ENCODE results near the gene NUDT21. TPM values are rescaled to one million over a fixed set of nuclear protein-coding genes. Genes with fewer than 3 reads are reported as not detected.

NUDT21 gene
- total RNA-seq, 1 experiment from 2014 or later, result 218 TPM

DNA sequence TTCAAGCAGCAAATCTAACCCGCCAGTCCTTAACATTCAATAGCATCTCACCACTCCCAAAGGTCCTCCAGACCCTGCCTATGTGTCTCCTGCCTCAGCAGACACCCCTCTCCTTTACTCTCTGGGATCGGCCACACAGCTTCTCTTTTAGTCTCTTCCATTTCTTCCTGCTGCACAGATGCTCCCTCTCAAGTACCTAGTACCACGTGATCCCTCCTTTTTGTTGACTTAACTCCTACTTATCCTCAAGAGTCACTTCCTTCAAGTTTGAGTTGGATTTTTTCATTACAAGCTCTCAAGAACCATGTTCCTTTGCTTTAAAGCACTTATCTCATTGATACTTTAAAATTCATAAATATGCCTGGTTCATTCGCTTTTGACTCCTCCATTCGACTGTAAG is 50.7 kb downstream of the NUDT21 start (continued):
- no peak for TF ChIP-seq TCF7L2 (IDR thresholded peaks at IDR 0.05; ENCODE audit: borderline replicate concordance, extremely low read depth, insufficient read depth, insufficient read length)
- no peak for TF ChIP-seq POLR2A (IDR thresholded peaks at IDR 0.05; ENCODE audit: borderline replicate concordance, extremely low read depth, insufficient read depth, insufficient read length)
- TF ChIP-seq, protein P1, sequence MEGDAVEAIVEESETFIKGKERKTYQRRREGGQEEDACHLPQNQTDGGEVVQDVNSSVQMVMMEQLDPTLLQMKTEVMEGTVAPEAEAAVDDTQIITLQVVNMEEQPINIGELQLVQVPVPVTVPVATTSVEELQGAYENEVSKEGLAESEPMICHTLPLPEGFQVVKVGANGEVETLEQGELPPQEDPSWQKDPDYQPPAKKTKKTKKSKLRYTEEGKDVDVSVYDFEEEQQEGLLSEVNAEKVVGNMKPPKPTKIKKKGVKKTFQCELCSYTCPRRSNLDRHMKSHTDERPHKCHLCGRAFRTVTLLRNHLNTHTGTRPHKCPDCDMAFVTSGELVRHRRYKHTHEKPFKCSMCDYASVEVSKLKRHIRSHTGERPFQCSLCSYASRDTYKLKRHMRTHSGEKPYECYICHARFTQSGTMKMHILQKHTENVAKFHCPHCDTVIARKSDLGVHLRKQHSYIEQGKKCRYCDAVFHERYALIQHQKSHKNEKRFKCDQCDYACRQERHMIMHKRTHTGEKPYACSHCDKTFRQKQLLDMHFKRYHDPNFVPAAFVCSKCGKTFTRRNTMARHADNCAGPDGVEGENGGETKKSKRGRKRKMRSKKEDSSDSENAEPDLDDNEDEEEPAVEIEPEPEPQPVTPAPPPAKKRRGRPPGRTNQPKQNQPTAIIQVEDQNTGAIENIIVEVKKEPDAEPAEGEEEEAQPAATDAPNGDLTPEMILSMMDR (IDR thresholded peaks at IDR 0.05 in 2 of 3, conservative IDR thresholded peaks at IDR 0.05 in 1 of 3; ENCODE audit: borderline replicate concordance in 1 of 3, insufficient read depth in 1 of 3, low read depth in 2 of 3, low read length in 2 of 3), result no peak

GRCh38 chr16:56399486-56399885 is 51.6 kb downstream of the NUDT21 start:
- TF ChIP-seq SIN3A (IDR thresholded peaks at IDR 0.05; ENCODE audit: low read depth), result no peak
- TF ChIP-seq REST (IDR thresholded peaks at IDR 0.05; ENCODE audit: low read depth), result no peak
- TF ChIP-seq POLR2A (IDR thresholded peaks at IDR 0.05; ENCODE audit: borderline replicate concordance, extremely low read depth, insufficient read depth, insufficient read length), result no peak
- POLR2A ChIA-PET, result no interaction called here
- H3K36me3 ChIP-seq (ENCODE audit: control insufficient read depth in 1 of 2, insufficient read depth in 2 of 2, low read length in 2 of 2), result peaks cover 30% of the 10 kb centered on the region in 2 experiments

More at GRCh38 chr16:56399486-56399885, 51.6 kb downstream of the NUDT21 start:
- ChIA-PET CTCF (interaction anchor here (0.7 kb wide), 1 partner anchor 94 kb away, joined by 3 read pairs; no protein-coding TSS in a partner anchor), RAD21 (ENCODE audit: low non-redundant PET in 1 of 2, low total read pairs in 2 of 2, uncharacterized antibody in 2 of 2, unreplicated experiment in 2 of 2) (no interaction called here)
- 0 out of 2 replicates have a peak, but pooled peaks cover 4% of the 10 kb centered on the region for H3K79me2 ChIP-seq (ENCODE audit: insufficient read depth, low read length)
- DNase-seq (ENCODE audit: low read depth, low spot score) (no peak), ATAC-seq (no peak)
- H3K27ac ChIP-seq (ENCODE audit: low read depth, low read length), result no peak overlapping the region
- H3K4me1 ChIP-seq (ENCODE audit: control insufficient read depth in 1 of 2, insufficient read depth in 2 of 2, low read length in 2 of 2), result no peaks in the 10 kb centered on the region
- no peaks in the 10 kb centered on the region for H3K9me3 ChIP-seq (ENCODE audit: control insufficient read depth in 1 of 2, insufficient read depth in 1 of 2, low read depth in 1 of 2, low read length in 2 of 2)
- no peak overlapping the region for H3K4me3 ChIP-seq (replicated peaks in 1 of 2; ENCODE audit: low read depth in 1 of 2, low read length in 2 of 2)
- no peaks in the 10 kb centered on the region for H4K20me1 ChIP-seq (ENCODE audit: insufficient read depth)
- no TSS peak for BruUV-seq (replicated peaks)
- no peak overlapping the region for H2AFZ ChIP-seq (ENCODE audit: low read depth, low read length, poor library complexity, severe bottlenecking)
- no peaks in the 10 kb centered on the region for H3K27me3 ChIP-seq (ENCODE audit: insufficient read depth, low read length)
- H3K4me2 ChIP-seq (ENCODE audit: low read length), result no peak overlapping the region
- intact Hi-C loops (cut with micrococcal nuclease), result no loop called here
- no peak overlapping the region for H3K9ac ChIP-seq (ENCODE audit: low read length)
- H3K9me2 ChIP-seq (ENCODE audit: insufficient read depth), result no peaks in the 10 kb centered on the region

Data from HCT116 (cell line).